Activated CD4-positive, alpha-beta T cell treated with anti-CD3 and anti-CD28 coated beads, Interleukin-2, Interleukin-4, amounts not matched to agents 100 ng/mL and 50 ng/mL, durations not matched to agents 16 hours and 8 hours (primary cell): Measurements from ENCODE around the gene OR2V1.
"Not testable (repeated sequence)": the region's sequence is repeated elsewhere in the genome, so short reads cannot be mapped to it uniquely, and the experiment has no call there.

Source experiments
- DNase-seq: peaks from one replicate; pipeline ENCODE4 v3.0.0-alpha.2; 2020; ENCODE audit warnings: low spot score

OR2V1 gene

GRCh38 chr5:181101930-181102674 is 28.9 kb downstream of the OR2V1 start:
- not testable (repeated sequence) for DNase-seq

GRCh38 chr5:181101030-181101641 is 29.8 kb downstream of the OR2V1 start:
- DNase-seq = not testable (repeated sequence)

- no peak for DNase-seq
Measured at GRCh38 chr5:181100121-181100875, 30.7 kb downstream of the OR2V1 start.

GRCh38 chr5:181099602-181100086 is 31.3 kb downstream of the OR2V1 start:
- no peak for DNase-seq

- DNase-seq = no peak
Measured at GRCh38 chr5:181098762-181099601, 32.0 kb downstream of the OR2V1 start.

GRCh38 chr5:181097759-181098491 is 33.0 kb downstream of the OR2V1 start:
- DNase-seq = not testable (repeated sequence)

GRCh38 chr5:181097383-181097753 is 33.6 kb downstream of the OR2V1 start:
- not testable (repeated sequence) for DNase-seq

GRCh38 chr5:181096721-181097382 is 34.1 kb downstream of the OR2V1 start:
- DNase-seq = not testable (repeated sequence)

- not testable (repeated sequence) for DNase-seq
Measured at GRCh38 chr5:181095162-181095561, 35.8 kb downstream of the OR2V1 start.

- no peak for DNase-seq
Measured at GRCh38 chr5:181092428-181092827, 38.5 kb downstream of the OR2V1 start.

GRCh38 chr5:181088289-181088688 is 42.7 kb downstream of the OR2V1 start:
- no peak for DNase-seq

- no peak for DNase-seq
Measured at GRCh38 chr5:181087309-181087708, 43.7 kb downstream of the OR2V1 start.

GRCh38 chr5:181086884-181087205 is 44.1 kb downstream of the OR2V1 start:
- no peak for DNase-seq

- DNase-seq = no peak
Measured at GRCh38 chr5:181086026-181086883, 44.7 kb downstream of the OR2V1 start.

GRCh38 chr5:181084621-181085195 is 46.3 kb downstream of the OR2V1 start:
- DNase-seq = no peak

- DNase-seq = no peak
Measured at GRCh38 chr5:181081989-181082388, 49.0 kb downstream of the OR2V1 start.

- DNase-seq = no peak
Measured at GRCh38 chr5:181076920-181077319, 54.0 kb downstream of the OR2V1 start.
